ENCODE data around the gene EML5. TPM values are rescaled to one million over a fixed set of nuclear protein-coding genes. Genes with fewer than 3 reads are reported as not detected.

The EML5 gene
- total RNA-seq, 3 donors from 2014 or later (not counting 1 experiment from before 2014, with no cell fraction given) = 0.68 to 1.3 (median 1.0) TPM

- no peak overlapping the region for H3K4me3 Mint-ChIP-seq
- Histone ChIP-seq H3K27ac (ENCODE audit: low read length) (no peak overlapping the region), H3K4me1 (ENCODE audit: control insufficient read depth, insufficient read depth, low read length) (no peaks in the 10 kb centered on the region), H3K36me3 (ENCODE audit: control insufficient read depth, insufficient read depth, low read length) (peaks cover 54% of the 10 kb centered on the region), H3K27me3 (ENCODE audit: control insufficient read depth, insufficient read depth, low read length) (no peaks in the 10 kb centered on the region), H3K4me3 (ENCODE audit: low read length) (no peak overlapping the region), H3K9me3 (ENCODE audit: control insufficient read depth, insufficient read depth, low read length) (no peaks in the 10 kb centered on the region)
- H3K9me3 Mint-ChIP-seq = no peaks in the 10 kb centered on the region
- H3K4me1 Mint-ChIP-seq = peaks cover 9 to 19% of the 10 kb centered on the region in 2 donors
- TF ChIP-seq, protein P1, sequence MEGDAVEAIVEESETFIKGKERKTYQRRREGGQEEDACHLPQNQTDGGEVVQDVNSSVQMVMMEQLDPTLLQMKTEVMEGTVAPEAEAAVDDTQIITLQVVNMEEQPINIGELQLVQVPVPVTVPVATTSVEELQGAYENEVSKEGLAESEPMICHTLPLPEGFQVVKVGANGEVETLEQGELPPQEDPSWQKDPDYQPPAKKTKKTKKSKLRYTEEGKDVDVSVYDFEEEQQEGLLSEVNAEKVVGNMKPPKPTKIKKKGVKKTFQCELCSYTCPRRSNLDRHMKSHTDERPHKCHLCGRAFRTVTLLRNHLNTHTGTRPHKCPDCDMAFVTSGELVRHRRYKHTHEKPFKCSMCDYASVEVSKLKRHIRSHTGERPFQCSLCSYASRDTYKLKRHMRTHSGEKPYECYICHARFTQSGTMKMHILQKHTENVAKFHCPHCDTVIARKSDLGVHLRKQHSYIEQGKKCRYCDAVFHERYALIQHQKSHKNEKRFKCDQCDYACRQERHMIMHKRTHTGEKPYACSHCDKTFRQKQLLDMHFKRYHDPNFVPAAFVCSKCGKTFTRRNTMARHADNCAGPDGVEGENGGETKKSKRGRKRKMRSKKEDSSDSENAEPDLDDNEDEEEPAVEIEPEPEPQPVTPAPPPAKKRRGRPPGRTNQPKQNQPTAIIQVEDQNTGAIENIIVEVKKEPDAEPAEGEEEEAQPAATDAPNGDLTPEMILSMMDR (IDR thresholded peaks at IDR 0.05) = no peak
- ATAC-seq (no peak), DNase-seq (no peak)
- peaks cover 34% of the 10 kb centered on the region for H3K36me3 Mint-ChIP-seq
- H3K27me3 Mint-ChIP-seq (ENCODE audit: low read depth in 2 of 2) = no peaks in the 10 kb centered on the region
- WGBS (ENCODE audit: insufficient coverage) = 100% methylated on average over 1 of the region's 2 CpGs
- H3K27ac Mint-ChIP-seq = no peak overlapping the region
- intact Hi-C loops (cut with micrococcal nuclease) = no loop called here
These were observed 194.6 kb downstream of the EML5 start for GRCh38 chr14:88598097-88598675.

- intact Hi-C loops (cut with micrococcal nuclease) = no loop called here
- TF ChIP-seq, protein P1 (IDR thresholded peaks at IDR 0.05) = no peak
- no peak overlapping the region for H3K4me3 ChIP-seq (ENCODE audit: low read length)
- H3K36me3 ChIP-seq (ENCODE audit: control insufficient read depth, insufficient read depth, low read length) = peaks cover 52% of the 10 kb centered on the region
- ATAC-seq (no peak), DNase-seq (no peak)
- H3K27ac ChIP-seq (ENCODE audit: low read length) = no peak overlapping the region
- peaks cover 32% of the 10 kb centered on the region for H3K36me3 Mint-ChIP-seq
- H3K4me1 ChIP-seq (ENCODE audit: control insufficient read depth, insufficient read depth, low read length) = no peaks in the 10 kb centered on the region
- no peak overlapping the region for H3K27ac Mint-ChIP-seq
- H3K4me3 Mint-ChIP-seq = no peak overlapping the region
- H3K9me3 ChIP-seq (ENCODE audit: control insufficient read depth, insufficient read depth, low read length) = no peaks in the 10 kb centered on the region
- WGBS (ENCODE audit: insufficient coverage) = 95% methylated on average over 4 of the region's 4 CpGs
- peaks cover 9 to 19% of the 10 kb centered on the region in 2 donors for H3K4me1 Mint-ChIP-seq
- no peaks in the 10 kb centered on the region for H3K27me3 Mint-ChIP-seq (ENCODE audit: low read depth in 2 of 2)
- H3K9me3 Mint-ChIP-seq = no peaks in the 10 kb centered on the region
- no peaks in the 10 kb centered on the region for H3K27me3 ChIP-seq (ENCODE audit: control insufficient read depth, insufficient read depth, low read length)
These were observed 195.2 kb downstream of the EML5 start for GRCh38 chr14:88597601-88598000.

DNA sequence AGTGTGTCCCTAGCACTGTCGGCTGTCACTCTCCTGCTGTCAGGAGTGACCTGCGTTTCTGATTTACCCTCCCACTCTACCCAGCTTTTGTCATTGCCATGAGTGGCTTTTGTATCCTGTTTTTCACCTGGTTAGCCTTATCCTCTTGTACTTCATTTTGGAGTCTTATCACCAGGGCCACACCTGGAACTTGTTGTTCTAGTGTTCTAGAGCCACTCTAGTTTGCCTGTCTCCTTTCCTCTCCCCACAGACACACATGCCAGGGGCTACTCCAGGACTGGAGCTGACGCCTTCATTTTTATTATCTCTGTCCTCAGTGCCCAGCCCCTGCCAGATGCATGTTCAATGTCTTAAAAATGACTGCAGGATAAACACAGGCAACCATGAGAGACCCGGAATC is 195.7 kb downstream of the EML5 start:
- ATAC-seq (no peak), DNase-seq (no peak)
- Mint-ChIP-seq H3K27ac (no peak overlapping the region), H3K9me3 (no peaks in the 10 kb centered on the region), H3K4me1 (peaks cover 9 to 19% of the 10 kb centered on the region in 2 donors), H3K27me3 (ENCODE audit: low read depth in 2 of 2) (no peaks in the 10 kb centered on the region), H3K36me3 (peaks cover 32% of the 10 kb centered on the region), H3K4me3 (no peak overlapping the region)
- Histone ChIP-seq H3K4me1 (ENCODE audit: control insufficient read depth, insufficient read depth, low read length) (no peaks in the 10 kb centered on the region), H3K36me3 (ENCODE audit: control insufficient read depth, insufficient read depth, low read length) (peaks cover 47% of the 10 kb centered on the region), H3K27me3 (ENCODE audit: control insufficient read depth, insufficient read depth, low read length) (no peaks in the 10 kb centered on the region), H3K4me3 (ENCODE audit: low read length) (no peak overlapping the region), H3K9me3 (ENCODE audit: control insufficient read depth, insufficient read depth, low read length) (no peaks in the 10 kb centered on the region), H3K27ac (ENCODE audit: low read length) (no peak overlapping the region)
- TF ChIP-seq, protein P1 (IDR thresholded peaks at IDR 0.05) = no peak
- intact Hi-C loops (cut with micrococcal nuclease) = no loop called here
- 98% methylated on average over 4 of the region's 4 CpGs for WGBS (ENCODE audit: insufficient coverage)

DNA sequence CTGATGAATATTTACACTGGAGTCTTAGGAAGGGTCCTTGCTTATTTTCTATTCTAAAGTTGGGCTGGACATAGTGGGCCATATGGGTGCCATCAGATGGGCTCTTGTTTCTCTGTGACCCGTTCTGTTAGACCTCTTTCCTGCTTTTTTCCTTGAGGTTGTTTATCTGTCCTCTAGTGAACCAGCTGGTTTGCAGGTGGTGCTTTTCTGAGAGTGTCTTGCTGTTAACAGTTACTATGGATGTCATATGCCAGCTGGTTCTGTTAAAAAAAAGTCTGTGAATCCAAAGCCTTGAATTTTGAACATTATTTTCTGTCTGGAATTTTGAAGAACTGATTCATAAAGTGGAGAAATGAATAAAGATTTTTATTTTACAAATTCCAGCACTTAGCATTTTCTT is 200.7 kb downstream of the EML5 start:
- WGBS (ENCODE audit: insufficient coverage) = 80% methylated on average over 1 of the region's 1 CpG
- no peak overlapping the region for H3K4me3 Mint-ChIP-seq
- no peaks in the 10 kb centered on the region for H3K9me3 Mint-ChIP-seq
- H3K27me3 Mint-ChIP-seq (ENCODE audit: low read depth in 2 of 2) = no peaks in the 10 kb centered on the region
- no peak overlapping the region for H3K27ac Mint-ChIP-seq
- H3K27ac ChIP-seq (ENCODE audit: low read length) = no peak overlapping the region
- no peaks in the 10 kb centered on the region for H3K9me3 ChIP-seq (ENCODE audit: control insufficient read depth, insufficient read depth, low read length)
- H3K36me3 Mint-ChIP-seq = peaks cover 15% of the 10 kb centered on the region
- peaks cover 0 to 5% of the 10 kb centered on the region in 2 donors for H3K4me1 Mint-ChIP-seq
- no peak for DNase-seq
- TF ChIP-seq, protein P1 (IDR thresholded peaks at IDR 0.05) = no peak
- intact Hi-C loops (cut with micrococcal nuclease) = no loop called here
- no peaks in the 10 kb centered on the region for H3K4me1 ChIP-seq (ENCODE audit: control insufficient read depth, insufficient read depth, low read length)
- no peak for ATAC-seq
- no peaks in the 10 kb centered on the region for H3K27me3 ChIP-seq (ENCODE audit: control insufficient read depth, insufficient read depth, low read length)
- peaks cover 33% of the 10 kb centered on the region for H3K36me3 ChIP-seq (ENCODE audit: control insufficient read depth, insufficient read depth, low read length)
- H3K4me3 ChIP-seq (ENCODE audit: low read length) = no peak overlapping the region
